GM12878 (cell line): ENCODE measurements around the gene UBLCP1.

Experiments used
- CREM ChIP-seq: IDR thresholded peaks from 2 replicates; pipeline ENCODE4 v1.6.1; 2014; ENCODE audit warnings: antibody characterized with exemption, low read depth
- POLR2AphosphoS5 ChIP-seq: IDR thresholded peaks from 2 replicates; pipeline ENCODE4 v1.6.1; 2011; ENCODE audit warnings: mild to moderate bottlenecking, low read length, inconsistent platforms
- ZBTB33 ChIP-seq: fragments of 450-650 bp; IDR thresholded peaks from 2 replicates; pipeline ENCODE4 v1.6.1; 2017; ENCODE audit warnings: mild to moderate bottlenecking

- TF ChIP-seq POLR2AphosphoS5 = no peak
- no peak for TF ChIP-seq ZBTB33
- no peak for TF ChIP-seq CREM
Measured at GRCh38 chr5:159244890-159245289, 18.2 kb upstream of the UBLCP1 start.
